ENCODE measurements around the gene SSH2.
A peak's percentile ranks its signal among the peaks of the same experiment; 100 is the strongest.
"Not testable (repeated sequence)": the region's sequence is repeated elsewhere in the genome, so short reads cannot be mapped to it uniquely, and the experiment has no call there.

SSH2 gene

DNA sequence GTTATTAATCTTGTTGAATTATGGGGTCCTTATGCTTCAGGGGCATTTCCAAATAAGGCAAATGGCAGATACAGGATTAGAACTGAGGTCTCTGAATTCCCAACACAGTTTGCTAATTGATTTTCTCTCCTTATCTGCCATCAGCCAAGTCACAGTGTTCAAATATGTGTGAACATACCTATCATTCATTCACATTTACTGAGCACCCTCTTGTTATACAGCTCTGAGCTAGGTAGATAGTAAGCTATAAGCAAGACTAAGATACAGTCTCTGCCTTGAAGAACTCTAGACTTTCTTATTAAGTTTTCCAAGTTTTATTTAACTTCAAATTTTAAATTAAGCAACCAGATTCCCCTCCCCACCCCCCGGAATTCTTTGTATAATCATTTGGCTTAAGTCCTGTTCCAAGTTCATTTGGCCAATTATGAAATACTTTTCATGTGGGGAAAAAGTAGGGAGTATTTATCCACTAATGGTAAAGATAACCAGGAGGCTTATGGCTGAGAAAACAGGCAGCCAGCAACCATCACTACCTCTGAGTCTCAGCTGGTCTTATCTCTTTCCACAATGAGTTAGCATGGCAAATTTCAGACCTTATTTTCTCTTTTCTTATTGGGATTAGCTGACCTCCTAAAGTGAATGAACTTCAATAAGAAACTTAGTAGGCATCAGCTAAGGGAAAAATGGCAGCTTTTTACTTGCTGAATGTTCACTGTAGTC, 275.9 kb downstream of the SSH2 start:
- no peak for DNase-seq

DNA sequence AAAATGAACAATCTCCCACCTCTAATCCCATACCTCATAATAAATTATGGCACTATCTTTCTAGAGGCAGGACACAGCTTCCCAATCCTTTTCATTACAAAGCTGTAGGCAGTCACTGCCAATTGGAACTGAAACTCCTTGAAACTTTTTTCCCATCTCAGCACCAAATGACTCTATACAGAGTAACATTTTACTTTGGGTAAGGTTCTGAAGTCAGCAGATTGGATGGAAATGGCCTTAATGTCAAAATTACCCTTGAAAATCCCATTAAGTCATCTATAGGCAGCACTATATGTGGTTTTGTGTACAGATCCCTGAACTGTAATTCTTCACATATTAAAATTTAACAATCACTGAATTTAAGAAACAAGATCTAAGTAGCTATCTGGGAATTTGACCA, 277.1 kb downstream of the SSH2 start:
- DNase-seq = no peak

DNA sequence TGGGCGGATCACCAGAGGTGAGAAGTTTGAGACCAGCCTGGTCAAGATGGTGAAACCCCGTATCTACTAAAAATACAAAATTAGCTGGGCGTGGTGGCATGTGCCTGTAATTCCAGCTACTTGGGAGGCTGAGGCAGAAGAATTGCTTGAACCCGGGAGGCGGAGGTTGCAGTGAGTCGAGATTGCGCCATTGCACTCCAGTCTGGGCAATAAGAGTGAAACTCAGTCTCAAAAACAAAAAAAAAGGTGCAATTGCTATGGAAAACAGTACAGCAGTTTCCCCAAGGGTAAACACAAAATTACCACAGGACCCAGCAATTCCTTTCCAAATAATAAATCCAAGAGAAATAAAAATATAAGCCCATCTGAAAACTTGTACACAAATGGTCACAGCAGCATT, 278.1 kb downstream of the SSH2 start:
- not testable (repeated sequence) for DNase-seq

DNA sequence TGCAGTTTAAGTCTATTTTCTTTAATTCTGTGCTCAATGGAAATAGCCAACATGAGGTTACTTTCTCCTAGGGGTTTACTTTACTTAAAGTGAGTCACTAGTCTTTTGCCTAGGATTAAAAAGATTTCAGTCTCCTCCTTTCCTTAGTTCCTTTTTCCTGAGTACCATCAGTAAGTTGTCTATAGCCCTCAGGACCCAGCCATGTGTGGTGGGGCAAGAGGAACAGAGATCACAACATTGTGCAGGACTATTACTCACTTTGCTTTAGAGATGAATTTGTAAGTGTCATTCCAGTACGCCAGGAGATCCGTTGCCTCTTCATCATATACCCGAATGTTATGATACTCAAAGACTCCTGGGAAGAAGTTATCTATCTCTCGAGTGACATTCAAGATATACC, 279.6 kb downstream of the SSH2 start:
- DNase-seq = no peak

DNA sequence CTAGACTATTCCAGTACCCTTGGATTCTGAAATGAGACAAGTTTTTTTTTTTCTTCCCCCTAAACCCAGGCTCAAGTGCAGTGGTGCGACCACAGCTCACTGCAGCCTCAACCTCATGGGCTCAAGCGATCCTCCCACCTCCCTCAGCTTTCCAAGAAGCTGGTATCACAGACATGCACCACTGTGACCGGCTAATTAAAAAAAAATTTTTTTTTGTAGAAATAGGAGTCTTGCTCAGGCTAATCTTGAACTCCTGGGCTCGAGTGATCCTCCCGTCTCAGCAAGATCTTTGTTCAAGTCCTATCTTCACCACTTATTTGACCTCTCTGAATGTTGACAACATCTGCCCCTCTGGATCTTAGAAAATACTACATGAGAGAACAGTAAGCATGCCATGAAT, 280.7 kb downstream of the SSH2 start:
- DNase-seq = no peak

DNA sequence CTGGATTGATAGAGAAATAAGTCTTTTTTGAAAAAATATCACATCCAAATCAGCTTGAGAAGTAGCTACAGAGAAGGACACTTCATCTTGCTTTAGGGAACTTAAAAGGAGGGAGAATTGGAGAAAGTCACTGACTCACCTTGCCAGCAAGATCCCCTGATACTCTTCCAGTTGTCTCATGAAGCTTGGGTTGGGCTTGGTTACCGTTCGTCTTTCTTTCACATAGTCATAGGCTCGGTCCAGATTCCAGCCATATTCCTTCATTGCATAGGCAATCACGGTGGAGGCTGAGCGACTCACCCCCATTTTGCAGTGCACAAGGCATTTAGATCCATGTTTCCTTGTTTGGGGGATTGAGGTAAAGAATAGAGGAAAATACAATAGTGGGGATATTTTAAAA, 282.0 kb downstream of the SSH2 start:
- no peak for DNase-seq

DNA sequence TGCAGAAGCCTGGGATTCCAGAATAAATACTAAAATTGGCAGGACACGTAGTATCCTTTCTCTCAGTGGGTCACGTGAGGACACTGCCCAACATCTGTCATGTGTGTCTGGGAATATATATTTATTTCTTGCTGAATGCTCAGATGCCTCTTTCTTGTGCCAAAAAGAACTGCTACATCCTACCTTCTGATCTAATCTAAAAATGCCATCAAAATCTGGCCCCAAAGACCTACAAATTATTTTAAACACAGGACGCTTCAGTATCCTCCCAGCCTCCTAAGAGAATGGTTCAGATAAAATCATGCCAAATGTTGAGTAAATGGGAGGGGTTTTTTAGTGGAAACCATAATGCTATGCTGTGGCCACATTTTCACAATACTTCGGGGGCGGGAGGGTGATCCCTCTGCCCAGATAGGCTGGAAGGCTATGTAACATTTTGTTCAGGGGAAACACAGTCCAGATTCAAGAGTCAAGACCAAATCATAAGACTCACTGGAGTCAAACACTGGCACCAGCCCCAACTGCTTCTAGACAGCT, 284.4 kb downstream of the SSH2 start:
- no peak for DNase-seq

DNA sequence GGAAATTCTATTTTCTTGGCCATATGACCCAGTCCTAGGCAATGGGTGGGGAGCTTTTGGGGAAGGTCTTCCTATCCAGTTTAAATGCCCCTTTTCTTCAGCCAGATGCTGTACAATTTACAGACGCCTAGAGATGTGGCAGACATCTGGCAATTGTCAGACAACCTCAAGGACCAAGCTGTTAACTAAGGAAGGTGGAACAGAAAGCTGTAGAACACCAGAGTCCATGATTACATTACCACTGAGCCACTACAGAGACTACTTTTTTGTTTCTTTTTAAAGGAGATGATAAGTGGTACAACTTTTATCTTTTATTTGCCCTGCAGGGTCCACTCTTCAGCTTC, 286.2 kb downstream of the SSH2 start:
- no peak for DNase-seq

DNA sequence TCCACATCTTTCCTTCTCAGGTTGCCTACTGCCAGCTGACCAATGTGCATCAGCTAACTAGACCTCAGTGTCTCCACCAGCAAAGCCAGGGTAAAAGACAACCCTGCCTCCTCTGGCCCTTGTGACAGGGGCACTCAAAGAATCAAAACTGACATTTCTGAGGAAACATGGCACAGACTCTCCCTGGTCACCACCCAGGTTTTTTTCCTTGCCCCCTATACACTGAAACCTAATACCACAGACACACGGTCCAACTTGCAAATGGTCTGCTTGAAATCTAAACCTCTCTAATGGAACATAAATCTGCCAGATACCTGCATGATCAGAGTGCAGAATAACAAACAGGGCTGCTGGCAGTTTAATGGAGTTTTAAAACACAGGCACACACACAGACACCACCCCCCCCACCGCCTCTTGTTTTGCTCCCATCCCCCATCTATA, 287.8 kb downstream of the SSH2 start:
- no peak for DNase-seq

DNA sequence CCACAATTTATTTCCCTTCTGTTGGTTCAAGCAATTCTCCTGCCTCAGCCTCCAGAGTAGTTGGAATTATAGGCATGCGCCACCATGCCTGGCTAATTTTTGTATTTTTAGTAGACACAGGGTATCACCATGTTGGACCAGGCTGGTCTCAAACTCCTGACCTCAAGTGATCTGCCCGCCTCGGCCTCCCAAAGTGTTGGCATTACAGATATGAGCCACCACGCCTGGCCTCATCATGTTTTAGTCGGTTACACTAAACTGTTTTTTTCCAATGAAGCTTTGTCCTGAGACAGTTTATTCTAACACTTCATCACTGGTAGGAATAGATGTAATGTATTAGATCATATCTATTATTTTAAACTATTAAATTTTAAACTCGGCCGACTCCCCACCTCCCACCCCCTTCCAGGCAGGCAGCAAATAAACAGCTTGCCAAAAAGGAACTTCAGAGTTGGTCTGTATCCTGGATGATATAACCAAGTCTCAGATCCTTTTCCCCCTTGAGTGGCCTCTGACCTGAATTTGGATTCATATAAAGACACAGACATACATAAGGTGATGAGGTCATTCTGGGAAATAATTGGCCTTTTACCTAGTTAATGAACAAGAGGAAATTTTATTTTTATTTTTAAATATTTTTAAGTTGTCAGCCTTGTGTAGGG, 288.9 kb downstream of the SSH2 start:
- no peak for DNase-seq

DNA sequence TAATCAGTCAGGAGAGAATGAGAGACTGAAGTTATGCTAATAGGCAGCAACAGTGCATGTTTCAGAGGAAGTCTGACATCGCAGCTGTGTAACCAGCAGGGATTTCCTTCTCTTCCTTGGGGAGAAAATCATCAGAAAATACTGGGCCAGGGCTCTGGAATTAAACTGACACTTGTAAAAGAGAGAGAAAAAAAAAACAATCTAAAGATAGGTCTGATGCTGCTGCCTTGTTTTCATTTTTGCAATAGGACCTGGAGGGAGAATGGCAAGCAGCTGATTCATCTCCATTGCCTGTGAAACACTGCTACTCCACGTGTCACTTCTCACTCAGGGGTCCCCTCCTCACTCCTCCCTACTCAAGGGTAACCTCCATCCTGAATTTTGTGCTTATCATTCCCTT, 289.6 kb downstream of the SSH2 start:
- DNase-seq = no peak

DNA sequence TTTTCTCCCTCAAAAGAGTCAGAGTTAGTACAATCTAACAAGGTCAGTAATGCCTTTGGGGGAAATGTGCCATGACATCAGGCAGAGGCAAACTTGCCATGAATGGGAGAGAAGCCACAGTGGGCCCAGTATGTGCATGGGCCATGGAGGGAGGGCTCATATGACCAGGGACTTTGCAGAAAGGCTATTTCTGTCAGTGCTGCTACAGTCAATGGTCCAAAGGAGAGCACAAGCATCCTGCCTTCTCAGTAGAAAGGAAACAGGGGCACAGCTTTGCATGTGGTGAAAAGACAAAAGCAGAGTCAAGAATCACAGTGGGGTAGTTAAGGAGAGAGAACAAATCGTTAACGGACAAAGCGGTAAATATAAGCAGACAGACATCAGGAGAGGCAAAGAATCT, 296.1 kb downstream of the SSH2 start:
- no peak for DNase-seq

DNA sequence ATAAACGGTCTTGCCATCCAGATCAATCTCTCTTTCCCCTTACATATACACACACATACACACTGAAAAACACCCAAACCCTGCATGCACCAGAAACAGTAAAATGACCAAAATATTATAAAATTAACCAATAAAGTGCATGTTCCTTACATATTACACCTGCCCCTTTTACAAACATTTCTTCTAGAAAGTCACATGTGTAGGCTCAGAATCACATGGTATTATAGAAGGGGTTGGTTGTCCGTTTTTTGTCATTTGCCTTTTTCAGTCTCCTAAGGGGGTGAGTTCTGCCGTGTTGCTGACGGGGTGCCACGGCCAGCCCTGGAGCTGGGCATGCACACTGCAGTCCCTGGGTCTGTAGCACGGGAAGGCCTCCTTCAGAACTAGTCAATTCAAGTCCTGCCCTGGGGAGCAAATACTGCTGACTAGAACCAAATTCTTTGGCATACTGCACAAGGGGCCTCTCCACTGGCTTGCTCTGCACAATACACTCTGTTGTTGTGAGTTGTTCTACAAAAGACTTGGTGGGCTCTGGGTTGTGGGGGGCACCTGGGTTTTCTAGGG, 299.3 kb downstream of the SSH2 start:
- DNase-seq = no peak

DNA sequence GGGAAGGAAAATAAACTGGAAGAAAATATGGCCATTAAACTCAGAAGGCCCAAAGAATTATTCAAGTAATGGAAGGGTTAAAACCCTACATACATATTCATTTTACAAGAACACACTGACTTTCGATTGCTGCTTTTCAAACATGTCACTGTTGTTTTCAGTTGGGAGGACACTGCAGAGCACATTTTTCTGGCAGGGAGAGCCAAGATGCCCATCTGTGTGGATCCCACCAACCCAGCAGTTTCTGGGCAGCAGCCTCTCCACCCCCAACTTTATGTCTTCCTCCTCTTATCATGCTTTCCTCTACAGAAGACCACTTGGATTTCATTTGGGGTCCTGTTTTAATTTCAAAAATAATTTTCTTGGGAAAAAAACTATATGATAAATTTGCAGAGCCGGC, 300.2 kb downstream of the SSH2 start:
- no peak for DNase-seq

DNA sequence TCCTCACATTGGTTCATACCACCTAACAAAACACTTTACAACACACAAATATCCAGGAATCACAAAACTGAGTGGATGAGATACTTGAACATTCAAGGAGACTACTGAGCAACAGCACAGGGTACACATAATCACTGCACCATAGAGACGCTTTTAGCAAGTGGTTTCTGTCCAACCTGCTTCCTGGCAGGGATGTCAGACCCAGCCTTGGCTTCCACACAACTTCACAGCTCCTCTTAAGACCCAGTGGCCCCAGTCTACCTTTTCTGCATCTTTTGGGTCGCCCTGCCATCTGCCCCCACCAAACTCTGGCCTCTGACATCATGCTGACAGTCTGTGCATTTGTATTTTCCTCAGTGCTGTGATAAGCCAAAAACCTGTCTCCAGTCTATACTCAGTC, 301.4 kb downstream of the SSH2 start:
- no peak for DNase-seq

DNA sequence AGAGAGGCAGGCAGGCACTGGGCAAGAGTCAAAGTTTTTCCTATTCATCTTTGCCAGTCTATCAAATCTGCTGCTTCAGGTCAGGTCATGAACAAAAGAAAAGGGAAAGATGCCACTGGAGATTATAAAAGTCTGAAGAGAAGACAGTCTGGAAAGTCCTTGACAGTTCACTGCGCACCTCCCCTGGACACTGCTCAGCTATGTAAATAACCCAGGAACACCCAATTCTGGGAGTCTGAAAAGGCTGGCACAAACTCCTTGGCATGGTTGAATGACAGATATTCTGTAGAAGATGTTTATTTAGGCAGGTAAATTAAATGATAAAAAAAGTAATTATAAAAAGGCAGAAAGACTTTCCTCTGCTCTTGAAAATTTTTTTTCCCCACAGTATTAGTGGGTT, 302.1 kb downstream of the SSH2 start:
- DNase-seq = no peak

DNA sequence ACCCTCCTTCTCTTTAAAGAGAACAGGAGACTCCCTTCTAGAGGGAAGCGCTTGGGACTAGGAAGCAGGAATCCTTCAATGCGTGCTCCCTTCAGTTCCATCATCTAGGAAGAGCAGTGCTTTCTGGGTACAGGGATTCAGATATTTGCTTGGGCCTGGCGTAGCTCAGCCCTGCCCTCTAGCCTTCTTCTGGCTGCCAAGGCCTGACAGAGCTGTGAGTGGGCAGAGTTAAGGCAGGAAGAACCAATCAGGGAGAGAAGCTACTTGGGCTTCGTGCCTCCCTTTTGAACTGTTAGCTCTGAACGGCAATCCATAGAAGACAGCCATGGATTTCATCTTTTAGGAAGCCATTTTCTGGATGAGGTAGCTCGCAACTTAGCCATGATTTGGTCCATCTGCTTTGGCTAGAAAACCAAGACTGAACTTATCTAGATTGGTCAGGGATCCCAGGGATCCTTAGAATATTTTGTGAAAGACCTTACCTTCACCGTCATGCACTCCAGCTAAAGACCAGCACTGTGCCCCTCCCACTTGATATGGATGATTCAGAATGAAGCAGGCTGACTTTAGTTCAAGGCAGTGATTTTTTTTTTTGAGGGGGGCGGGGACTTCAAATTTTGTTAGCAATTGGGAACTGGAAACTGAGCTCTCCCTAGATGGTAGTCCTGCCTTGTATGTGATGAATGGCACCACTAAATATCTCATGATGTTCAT, 304.8 kb downstream of the SSH2 start:
- DNase-seq = no peak

DNA sequence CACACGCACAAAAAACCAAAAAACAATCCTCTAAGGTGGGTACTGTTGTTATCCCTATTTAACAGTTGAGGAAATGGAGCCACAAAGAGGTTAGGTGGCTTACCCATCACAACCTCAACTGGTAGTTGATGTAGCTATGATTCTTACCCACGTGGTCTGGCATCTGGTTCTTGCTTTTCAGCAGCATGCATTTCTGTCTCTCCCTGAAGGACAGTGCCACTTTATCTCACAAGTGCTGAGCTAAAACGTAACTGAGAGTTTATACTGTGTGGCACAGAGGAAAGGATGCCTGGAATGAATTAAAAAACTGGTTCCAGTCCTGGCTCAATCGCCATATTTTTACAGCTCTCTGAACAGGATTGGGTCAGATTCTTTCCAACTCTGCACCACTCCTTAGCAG, 305.4 kb downstream of the SSH2 start:
- DNase-seq = no peak

DNA sequence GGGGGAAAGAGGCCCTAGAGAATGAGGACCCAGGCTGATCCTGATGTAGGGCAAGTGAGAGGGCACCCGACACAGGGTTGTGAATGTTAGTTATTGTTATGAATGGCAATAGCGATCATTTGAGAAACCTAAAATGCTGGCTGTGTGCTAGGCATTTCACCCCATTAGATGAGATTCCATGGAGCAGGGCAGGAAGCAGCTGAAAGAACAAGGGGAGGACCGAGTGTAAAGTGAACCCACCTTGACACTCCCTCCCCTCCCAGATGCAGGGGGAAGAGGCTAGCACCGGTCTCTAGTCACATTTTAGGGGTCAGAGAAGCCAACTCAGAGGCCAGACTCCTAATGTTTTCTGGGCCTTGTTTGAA, 306.8 kb downstream of the SSH2 start:
- no peak for DNase-seq

DNA sequence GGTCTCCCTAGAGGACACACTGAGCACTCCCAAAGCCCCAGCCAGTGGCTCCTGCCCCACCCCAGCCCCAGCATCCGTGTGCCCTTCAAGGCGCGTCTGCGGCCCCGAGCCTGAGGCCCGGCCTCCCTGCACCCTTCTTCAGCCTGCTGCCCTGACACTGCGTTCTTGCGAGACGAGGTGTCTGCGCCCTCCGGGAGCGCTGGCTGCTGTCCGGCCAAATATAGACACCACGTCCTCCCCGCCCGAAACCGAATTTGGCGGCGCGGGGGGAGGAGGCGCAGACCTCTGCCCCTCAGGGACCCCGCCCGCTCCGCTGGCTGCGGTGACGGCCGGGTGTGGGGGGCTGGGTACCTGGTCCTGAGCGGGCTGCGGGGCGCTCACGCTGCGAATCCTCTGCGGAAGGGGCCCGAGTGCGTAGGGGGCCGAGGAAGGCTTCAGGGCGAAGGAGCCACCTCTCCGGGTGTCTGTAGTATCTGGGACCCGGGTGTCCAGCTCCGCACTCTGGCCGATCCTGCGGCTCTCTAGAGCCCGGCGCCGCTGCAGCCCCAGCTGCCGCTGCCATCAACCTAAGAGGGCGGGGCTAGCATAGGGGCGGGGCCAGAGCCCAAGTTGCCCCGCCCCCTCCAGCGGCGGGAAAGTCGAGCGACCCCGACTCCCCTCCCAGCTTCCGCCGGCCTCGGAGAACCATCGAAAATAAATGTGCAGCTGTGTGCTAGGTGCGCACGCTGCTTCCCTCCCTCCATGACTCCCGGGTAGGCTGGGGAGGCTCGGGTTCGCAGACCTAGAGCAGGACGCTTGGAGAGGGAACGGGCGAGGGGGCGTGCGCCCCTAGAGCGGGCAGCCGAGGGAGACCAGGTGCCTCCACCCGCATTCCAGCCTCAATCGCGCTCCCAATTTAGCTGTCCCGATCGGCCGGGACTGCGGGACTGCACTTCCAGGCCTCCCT, 307.4 kb downstream of the SSH2 start, which contains the start of gene CORO6:
Gene CORO6, minus strand, starts transcription at position 576 of the 946 bp plus-strand sequence. CDS start 1,491 bp downstream, outside the sequence.
- peak; percentile 38 for DNase-seq

DNA sequence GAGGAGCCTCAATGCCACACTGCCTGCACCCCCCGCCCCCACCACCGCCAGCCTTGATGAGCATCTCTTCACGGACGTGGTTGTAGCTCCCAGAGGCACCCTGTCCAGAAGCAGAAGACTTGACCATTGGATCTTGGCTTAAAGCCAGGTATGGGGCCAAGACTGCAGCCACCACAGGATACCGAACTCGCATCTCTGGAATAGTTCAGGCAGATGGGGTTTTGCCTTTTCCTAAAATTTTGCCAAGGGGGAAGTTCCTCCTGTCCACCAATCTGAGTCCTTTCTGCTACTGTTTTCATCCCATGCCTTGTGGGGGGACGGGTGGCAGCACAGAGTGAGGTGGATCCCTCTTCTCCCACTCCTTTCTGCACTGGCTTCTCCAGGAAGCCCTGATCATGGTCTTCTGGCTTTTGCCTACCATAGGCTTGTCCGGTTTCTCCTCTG, 308.3 kb downstream of the SSH2 start:
- DNase-seq = no peak

DNA sequence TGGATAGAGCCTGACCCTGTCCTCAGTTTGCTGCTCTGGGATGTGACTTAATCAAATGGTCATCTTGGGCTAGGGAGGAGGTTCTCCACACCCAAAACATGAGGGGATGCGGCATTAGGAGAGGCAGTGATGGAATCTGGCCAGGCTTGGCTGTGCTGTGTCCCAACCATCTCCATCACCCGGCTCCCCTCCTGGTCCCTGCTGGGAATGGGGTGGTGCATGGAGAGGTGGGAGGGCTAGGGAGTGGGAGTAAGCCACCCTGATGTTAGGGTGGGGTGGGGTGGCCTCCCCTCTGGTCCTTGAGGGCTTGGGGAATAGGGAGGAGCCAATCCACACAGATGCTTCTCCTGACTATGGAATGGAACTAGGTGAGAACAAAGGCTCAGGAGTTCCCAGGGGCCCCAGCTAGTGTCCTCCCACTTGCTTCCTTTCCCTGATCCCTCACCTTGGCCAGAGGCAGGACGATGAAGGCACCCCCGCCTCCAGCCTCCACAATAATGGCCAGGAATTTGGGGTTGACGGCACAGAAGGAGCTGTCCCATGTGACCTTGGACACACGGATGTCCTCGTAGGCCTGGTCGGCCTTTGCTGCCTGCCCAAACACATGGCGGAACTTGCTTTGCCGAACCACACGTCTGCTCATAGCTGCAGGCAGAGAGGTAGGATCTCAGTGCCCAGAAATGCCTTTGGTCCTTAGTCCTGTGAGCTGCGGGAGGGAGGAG, 309.1 kb downstream of the SSH2 start:
- no peak for DNase-seq
